ENCODE results near the gene F2RL1. TPM values are rescaled to one million over a fixed set of nuclear protein-coding genes. Genes with fewer than 3 reads are reported as not detected.

The F2RL1 gene
- total and polyA plus RNA-seq, 3 experiments from 2014 or later, result 1.8 to 4.8 (median 2.1) TPM

- DNase-seq, result peak; percentile 15 to 65 (median 37)
- Histone ChIP-seq H3K9me3 (ENCODE audit: low read length) (no peaks in the 10 kb centered on the region), H3K4me1 (ENCODE audit: insufficient read depth, low read length) (no peaks in the 10 kb centered on the region), H3K36me3 (ENCODE audit: insufficient read depth, low read length) (no peaks in the 10 kb centered on the region), H3K27ac (ENCODE audit: low read depth, low read length) (no peak overlapping the region), H3K27me3 (ENCODE audit: insufficient read depth, low read length, poor library complexity, severe bottlenecking) (no peaks in the 10 kb centered on the region), H3K4me3 (ENCODE audit: low read length) (no peak overlapping the region)
- ChIA-PET CTCF (interaction anchor here (0.7 to 2.3 kb wide), 4 partner anchors 8 to 1401 kb away, joined by 3 to 10 read pairs (median 4); partner anchors contain the start of gene WDR41), POLR2A (no interaction called here)
- Mint-ChIP-seq H3K36me3 (peaks cover 0 to 2% (median 0%) of the 10 kb centered on the region in 3 donors), H3K4me1 (no peaks in the 10 kb centered on the region), H3K27ac (peak overlapping the region in 1 of 8 donors; percentile 83), H3K4me3 (no peak overlapping the region), H3K9me3 (no peaks in the 10 kb centered on the region), H3K27me3 (peaks cover 0 to 3% of the 10 kb centered on the region in 2 donors)
Observed at GRCh38 chr5:76867827-76868693, 49.2 kb downstream of the F2RL1 start.

- no peaks in the 10 kb centered on the region for H3K9me3 ChIP-seq (ENCODE audit: low read length)
- H3K4me3 ChIP-seq (ENCODE audit: low read length), result no peak overlapping the region
- H3K36me3 ChIP-seq (ENCODE audit: insufficient read depth, low read length), result no peaks in the 10 kb centered on the region
- H3K36me3 Mint-ChIP-seq, result peaks cover 0 to 2% (median 0%) of the 10 kb centered on the region in 3 donors
- ChIA-PET POLR2A (no interaction called here), CTCF (interaction anchor here (0.9 to 1.0 kb wide), 2 partner anchors 208 to 623 kb away, joined by 3 to 5 read pairs; partner anchors contain the start of gene WDR41)
- no peaks in the 10 kb centered on the region for H3K4me1 Mint-ChIP-seq
- no peak overlapping the region for H3K4me3 Mint-ChIP-seq
- H3K27ac Mint-ChIP-seq, result no peak overlapping the region
- no peak overlapping the region for H3K27ac ChIP-seq (ENCODE audit: low read depth, low read length)
- no peaks in the 10 kb centered on the region for H3K27me3 ChIP-seq (ENCODE audit: insufficient read depth, low read length, poor library complexity, severe bottlenecking)
- no peak for DNase-seq
- peaks cover 0 to 3% of the 10 kb centered on the region in 2 donors for H3K27me3 Mint-ChIP-seq
- H3K4me1 ChIP-seq (ENCODE audit: insufficient read depth, low read length), result no peaks in the 10 kb centered on the region
- no peaks in the 10 kb centered on the region for H3K9me3 Mint-ChIP-seq
Observed at GRCh38 chr5:76870046-76870445, 51.2 kb downstream of the F2RL1 start.

GRCh38 chr5:76874088-76874581 lies 55.3 kb downstream of the F2RL1 start:
- Mint-ChIP-seq H3K4me1 (no peaks in the 10 kb centered on the region), H3K27me3 (peaks cover 5% of the 10 kb centered on the region in 2 donors), H3K9me3 (no peaks in the 10 kb centered on the region), H3K4me3 (no peak overlapping the region), H3K36me3 (peaks cover 0 to 2% (median 0%) of the 10 kb centered on the region in 3 donors), H3K27ac (peak overlapping the region in 2 of 8 donors; percentile 42 to 66)
- ChIA-PET CTCF (no interaction called here), POLR2A (no interaction called here)
- Histone ChIP-seq H3K4me3 (ENCODE audit: low read length) (no peak overlapping the region), H3K4me1 (ENCODE audit: insufficient read depth, low read length) (no peaks in the 10 kb centered on the region), H3K9me3 (ENCODE audit: low read length) (no peaks in the 10 kb centered on the region), H3K36me3 (ENCODE audit: insufficient read depth, low read length) (no peaks in the 10 kb centered on the region), H3K27me3 (ENCODE audit: insufficient read depth, low read length, poor library complexity, severe bottlenecking) (no peaks in the 10 kb centered on the region), H3K27ac (ENCODE audit: low read depth, low read length) (no peak overlapping the region)
- DNase-seq, result no peak

Other genes starting within 250 kb of the F2RL1 start
- under 1 TPM in 1 of 2 experiments, not detected in 1; 0.15 TPM for gene F2RL2, start 195.6 kb upstream of the F2RL1 start, total RNA-seq
- 0.49 TPM for gene F2RL2, start 195.6 kb upstream of the F2RL1 start, polyA plus RNA-seq
- gene F2R, start 102.9 kb upstream of the F2RL1 start, total RNA-seq, result 10 to 100 TPM; 26.6 to 27.4 TPM
- 46.5 TPM for gene F2R, start 102.9 kb upstream of the F2RL1 start, polyA plus RNA-seq
- under 1 TPM in 1 of 2 experiments, not detected in 1; 0.48 TPM for gene S100Z, start 31.0 kb downstream of the F2RL1 start, total RNA-seq
- gene S100Z, start 31.0 kb downstream of the F2RL1 start, polyA plus RNA-seq, result not detected
- gene CRHBP, start 134.0 kb downstream of the F2RL1 start, total RNA-seq, result not detected
- gene CRHBP, start 134.0 kb downstream of the F2RL1 start, polyA plus RNA-seq, result not detected
- gene AGGF1, start 211.4 kb downstream of the F2RL1 start, total RNA-seq, result 10 to 100 TPM; 31.1 to 35.1 TPM
- 30.2 TPM for gene AGGF1, start 211.4 kb downstream of the F2RL1 start, polyA plus RNA-seq